Activated T-cell treated with anti-CD3 and anti-CD28 coated beads, Interleukin-2, amount 50 U/mL, for 4 hours (primary cell): ENCODE measurements around the gene NRSN2. TPM values are rescaled to one million over a fixed set of nuclear protein-coding genes. Genes with fewer than 3 reads are reported as not detected.
"Not testable (repeated sequence)": the region's sequence is repeated elsewhere in the genome, so short reads cannot be mapped to it uniquely, and the experiment has no call there.

Experiments
- ATAC-seq, 2 donors: fragments of 200-7000 bp; cut with Tn5 transposase; one replicate each; pipeline ENCODE4 v1.10.0; 2021
- DNase-seq: peaks from one replicate; pipeline ENCODE4 v3.0.0-alpha.2; 2020
- H3K27me3 Mint-ChIP-seq: one replicate; pipeline ENCODE4 v1.8.0; 2021; ENCODE audit warnings: low read depth, mixed read lengths
- H3K36me3 Mint-ChIP-seq: one replicate; pipeline ENCODE4 v1.8.0; 2022; ENCODE audit warnings: mixed read lengths; ENCODE audit not compliant: insufficient read depth
- H3K4me1 Mint-ChIP-seq: one replicate; pipeline ENCODE4 v1.8.0; 2021; ENCODE audit warnings: low read depth, mixed read lengths
- H3K4me3 Mint-ChIP-seq: one replicate; pipeline ENCODE4 v1.8.0; 2021; ENCODE audit warnings: mild to moderate bottlenecking, moderate library complexity, mixed read lengths
- H3K9me3 Mint-ChIP-seq: one replicate; pipeline ENCODE4 v1.8.0; 2021; ENCODE audit warnings: mixed read lengths
- total RNA-seq, 3 donors: library from RNA; stranded (reverse); gene quantifications; one replicate each; pipeline ENCODE4 v1.2.1, GENCODE V29; 2021

NRSN2 gene
- total RNA-seq, 3 donors from 2014 or later, result 2.7 to 3.2 (median 2.8) TPM

GRCh38 chr20:329851-330232, 17.1 kb upstream of the NRSN2 start:
- Mint-ChIP-seq H3K9me3 (no peaks in the 10 kb centered on the region), H3K4me3 (no peak overlapping the region), H3K27me3 (no peaks in the 10 kb centered on the region), H3K4me1 (peaks cover 12% of the 10 kb centered on the region), H3K36me3 (no peaks in the 10 kb centered on the region)
- ATAC-seq, result no peak
- no peak for DNase-seq

GRCh38 chr20:330233-331149, 16.4 kb upstream of the NRSN2 start:
- H3K9me3 Mint-ChIP-seq, result no peaks in the 10 kb centered on the region
- ATAC-seq, result peak; percentile 66 to 67
- peaks cover 12% of the 10 kb centered on the region for H3K4me1 Mint-ChIP-seq
- no peaks in the 10 kb centered on the region for H3K36me3 Mint-ChIP-seq
- no peak overlapping the region for H3K4me3 Mint-ChIP-seq
- no peaks in the 10 kb centered on the region for H3K27me3 Mint-ChIP-seq
- DNase-seq, result peak; percentile 50

GRCh38 chr20:334578-334977, 12.3 kb upstream of the NRSN2 start:
- Mint-ChIP-seq H3K36me3 (no peaks in the 10 kb centered on the region), H3K4me1 (peaks cover 5% of the 10 kb centered on the region)
- ATAC-seq, result no peak

GRCh38 chr20:336040-336439, 10.9 kb upstream of the NRSN2 start:
- H3K27me3 Mint-ChIP-seq, H3K9me3 Mint-ChIP-seq, DNase-seq, ATAC-seq, H3K36me3 Mint-ChIP-seq, H3K4me1 Mint-ChIP-seq, H3K4me3 Mint-ChIP-seq: not testable (repeated sequence)

More at GRCh38 chr20:334578-334977, 12.3 kb upstream of the NRSN2 start:
- no peak for DNase-seq
- no peaks in the 10 kb centered on the region for H3K9me3 Mint-ChIP-seq
- no peaks in the 10 kb centered on the region for H3K27me3 Mint-ChIP-seq
- H3K4me3 Mint-ChIP-seq, result no peak overlapping the region

GRCh38 chr20:341682-342081, 5.2 kb upstream of the NRSN2 start:
- Mint-ChIP-seq H3K9me3 (peaks cover 4% of the 10 kb centered on the region), H3K27me3 (peaks cover 1% of the 10 kb centered on the region), H3K36me3 (peaks cover 3% of the 10 kb centered on the region), H3K4me1 (peaks cover 6% of the 10 kb centered on the region), H3K4me3 (no peak overlapping the region)
- DNase-seq, result no peak
- ATAC-seq, result peak; percentile 95 to 98

GRCh38 chr20:343107-343506, 3.8 kb upstream of the NRSN2 start:
- peaks cover 3% of the 10 kb centered on the region for H3K36me3 Mint-ChIP-seq
- DNase-seq, result no peak
- H3K9me3 Mint-ChIP-seq, result peaks cover 4% of the 10 kb centered on the region
- peaks cover 1% of the 10 kb centered on the region for H3K27me3 Mint-ChIP-seq
- no peak overlapping the region for H3K4me3 Mint-ChIP-seq
- H3K4me1 Mint-ChIP-seq, result peaks cover 8% of the 10 kb centered on the region
- no peak for ATAC-seq

- peaks cover 4% of the 10 kb centered on the region for H3K36me3 Mint-ChIP-seq
- ATAC-seq, result no peak
- DNase-seq, result no peak
- peaks cover 4% of the 10 kb centered on the region for H3K9me3 Mint-ChIP-seq
- H3K4me3 Mint-ChIP-seq, result peak overlapping the region; percentile 78
- H3K4me1 Mint-ChIP-seq, result peaks cover 13% of the 10 kb centered on the region
- peaks cover under 1% of the 10 kb centered on the region for H3K27me3 Mint-ChIP-seq
Observed at GRCh38 chr20:346033-346639, 775 bp upstream of the NRSN2 start.

- peaks cover 14% of the 10 kb centered on the region for H3K4me1 Mint-ChIP-seq
- no peak for DNase-seq
- H3K27me3 Mint-ChIP-seq, result no peaks in the 10 kb centered on the region
- peak; percentile 2 for ATAC-seq
- H3K4me3 Mint-ChIP-seq, result peak overlapping the region; percentile 95
- H3K36me3 Mint-ChIP-seq, result peaks cover 2% of the 10 kb centered on the region
- H3K9me3 Mint-ChIP-seq, result no peaks in the 10 kb centered on the region
Observed at GRCh38 chr20:347317-347639, 367 bp downstream of the NRSN2 start.

GRCh38 chr20:347640-348484, 951 bp downstream of the NRSN2 start:
- ATAC-seq, result peak; percentile 87
- no peaks in the 10 kb centered on the region for H3K9me3 Mint-ChIP-seq
- H3K4me3 Mint-ChIP-seq, result peak overlapping the region; percentile 95
- DNase-seq, result peak; percentile 37
- peaks cover 14% of the 10 kb centered on the region for H3K4me1 Mint-ChIP-seq
- H3K27me3 Mint-ChIP-seq, result no peaks in the 10 kb centered on the region
- peaks cover 2% of the 10 kb centered on the region for H3K36me3 Mint-ChIP-seq

- Mint-ChIP-seq H3K36me3 (peaks cover 2% of the 10 kb centered on the region), H3K27me3 (no peaks in the 10 kb centered on the region), H3K4me1 (peaks cover 14% of the 10 kb centered on the region), H3K9me3 (no peaks in the 10 kb centered on the region), H3K4me3 (peak overlapping the region; percentile 95)
- DNase-seq (no peak), ATAC-seq (no peak)
Observed at GRCh38 chr20:348972-349841, 2.3 kb downstream of the NRSN2 start.

- Mint-ChIP-seq H3K4me3 (no peak overlapping the region), H3K4me1 (peaks cover 6% of the 10 kb centered on the region), H3K9me3 (no peaks in the 10 kb centered on the region), H3K36me3 (peaks cover 1% of the 10 kb centered on the region), H3K27me3 (no peaks in the 10 kb centered on the region)
- DNase-seq (no peak), ATAC-seq (no peak)
Observed at GRCh38 chr20:353166-353565, 6.3 kb downstream of the NRSN2 start.

- no peaks in the 10 kb centered on the region for H3K27me3 Mint-ChIP-seq
- ATAC-seq (peak; percentile 99), DNase-seq (peak; percentile 79)
- H3K36me3 Mint-ChIP-seq, result no peaks in the 10 kb centered on the region
- no peaks in the 10 kb centered on the region for H3K9me3 Mint-ChIP-seq
- H3K4me1 Mint-ChIP-seq, result peaks cover 2% of the 10 kb centered on the region
- H3K4me3 Mint-ChIP-seq, result no peak overlapping the region
Observed at GRCh38 chr20:354298-354977, 7.5 kb downstream of the NRSN2 start.

GRCh38 chr20:356154-356553, 9.2 kb downstream of the NRSN2 start:
- not testable (repeated sequence) for H3K4me3 Mint-ChIP-seq, DNase-seq, H3K4me1 Mint-ChIP-seq, H3K27me3 Mint-ChIP-seq, H3K36me3 Mint-ChIP-seq, H3K9me3 Mint-ChIP-seq, ATAC-seq
